ENCODE measurements around the gene LETMD1. TPM values are rescaled to one million over a fixed set of nuclear protein-coding genes. Genes with fewer than 3 reads are reported as not detected.

LETMD1 gene
- total and polyA plus RNA-seq, 9 of the 15 experiments (the other 6 are each of a cell fraction or from before 2014, with no cell fraction given), result 58.7 to 163 (median 75.4) TPM

DNA sequence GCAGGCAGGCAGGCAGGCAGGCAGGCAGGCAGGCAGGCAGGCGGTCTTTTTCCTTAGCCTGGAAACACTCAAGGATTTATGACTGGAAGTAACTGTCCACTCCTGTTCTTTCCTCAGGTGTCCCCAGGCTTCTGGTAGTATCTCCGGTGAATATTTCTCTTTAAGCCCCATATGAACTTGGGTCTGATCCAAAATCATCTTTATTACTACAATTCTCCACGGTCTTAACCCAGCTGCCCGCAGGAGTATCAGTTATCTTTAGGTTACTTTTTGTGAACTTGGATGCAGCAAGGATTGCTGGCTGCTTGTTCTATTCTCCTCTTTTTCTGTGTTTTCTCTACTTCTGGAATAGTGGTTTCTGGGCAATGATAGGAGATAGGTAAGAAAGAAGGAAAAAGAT is 32.0 kb downstream of the LETMD1 start:
- H4K20me1 ChIP-seq (replicated peaks; ENCODE audit: control insufficient read depth, insufficient read depth, low read length), result 0 out of 2 replicates have a peak, but pooled peaks cover 8% of the 10 kb centered on the region
- intact Hi-C loops (cut with micrococcal nuclease) (no loop called here), in situ Hi-C loops (cut with MboI) (no loop called here)
- H2AFZ ChIP-seq (ENCODE audit: low read depth, low read length), result no peak overlapping the region
- no peak for TF ChIP-seq SRSF1 (IDR thresholded peaks at IDR 0.05; ENCODE audit: low read depth, low read length)
- TF ChIP-seq YY1 (IDR thresholded peaks at IDR 0.05; ENCODE audit: borderline replicate concordance in 1 of 3, control insufficient read depth in 1 of 3, extremely low read depth in 1 of 3, insufficient read depth in 3 of 3, insufficient read length in 1 of 3, insufficient replicate concordance in 2 of 3, low read depth in 1 of 3, low read length in 2 of 3), result no peak
- TF ChIP-seq ZNF764 (CRISPR knock-in tag; IDR thresholded peaks at IDR 0.05; ENCODE audit: low read depth), result no peak
- no peak for TF ChIP-seq ZMIZ1 (IDR thresholded peaks at IDR 0.05; ENCODE audit: low read depth in 2 of 2, low read length in 2 of 2)
- no peak for TF ChIP-seq ZFP30 (CRISPR knock-in tag; IDR thresholded peaks at IDR 0.05; ENCODE audit: borderline replicate concordance)
- 60% methylated on average over 4 of the region's 4 CpGs for WGBS (ENCODE audit: insufficient coverage, low coverage, missing lambda C conversion rate)
- no peaks in the 10 kb centered on the region; a peak in 1 of 5 replicates for H3K27me3 ChIP-seq (ENCODE audit: control insufficient read depth in 2 of 2, insufficient read depth in 2 of 2, low read length in 2 of 2)
- no peak overlapping the region for H3K27ac ChIP-seq (ENCODE audit: extremely low read depth, low read depth, low read length)
- ATAC-seq, result no peak
- no TSS peak for BruUV-seq (replicated peaks)
- ChIA-PET POLR2A (interaction anchor here (0.6 to 1.7 kb wide), 2 partner anchors 37 to 150 kb away, joined by 3 to 4 read pairs; no protein-coding TSS in a partner anchor), CTCF (ENCODE audit: low intra/inter-chr PET ratio) (no interaction called here)
- no peaks in the 10 kb centered on the region for H3K9me3 ChIP-seq (replicated peaks; ENCODE audit: control insufficient read depth, insufficient read depth, low read depth, low read length)
- no peak for FAIRE-seq
- H3K4me2 ChIP-seq (ENCODE audit: insufficient read depth, low read length), result no peak overlapping the region
- no peak overlapping the region for H3K4me3 ChIP-seq
- H3K79me2 ChIP-seq (ENCODE audit: control insufficient read depth, insufficient read depth, low read length), result peaks cover 24% of the 10 kb centered on the region
- H3K9me1 ChIP-seq (ENCODE audit: control insufficient read depth, insufficient read depth, low read length), result no peaks in the 10 kb centered on the region
- H3K4me1 ChIP-seq (replicated peaks in 1 of 2; ENCODE audit: control insufficient read depth in 2 of 2, insufficient read depth in 2 of 2, low read length in 2 of 2), result peaks cover 14 to 22% of the 10 kb centered on the region in 2 experiments; a peak in 3 of 5 replicates
- H3K36me3 ChIP-seq (ENCODE audit: control insufficient read depth, insufficient read depth, low read length), result 0 out of 3 replicates have a peak, but pooled peaks cover 4% of the 10 kb centered on the region
- H3K9ac ChIP-seq (ENCODE audit: insufficient read depth in 1 of 2, low read depth in 2 of 2, low read length in 2 of 2), result no peak overlapping the region
- no peak for DNase-seq (ENCODE audit: extremely low read depth in 1 of 4, low spot score in 3 of 4)

Data from K562 (cell line).